TTC549 (cell line): ENCODE measurements around the gene TMEM255A.
"Not testable (repeated sequence)": the region's sequence is repeated elsewhere in the genome, so short reads cannot be mapped to it uniquely, and the experiment has no call there.

ENCODE experiments used
- FAIRE-seq: peaks from 2 replicates; lab custom pipeline; 2012; peaks lifted over from hg19 to GRCh38; lab: Jason Lieb, UNC

TMEM255A gene

DNA sequence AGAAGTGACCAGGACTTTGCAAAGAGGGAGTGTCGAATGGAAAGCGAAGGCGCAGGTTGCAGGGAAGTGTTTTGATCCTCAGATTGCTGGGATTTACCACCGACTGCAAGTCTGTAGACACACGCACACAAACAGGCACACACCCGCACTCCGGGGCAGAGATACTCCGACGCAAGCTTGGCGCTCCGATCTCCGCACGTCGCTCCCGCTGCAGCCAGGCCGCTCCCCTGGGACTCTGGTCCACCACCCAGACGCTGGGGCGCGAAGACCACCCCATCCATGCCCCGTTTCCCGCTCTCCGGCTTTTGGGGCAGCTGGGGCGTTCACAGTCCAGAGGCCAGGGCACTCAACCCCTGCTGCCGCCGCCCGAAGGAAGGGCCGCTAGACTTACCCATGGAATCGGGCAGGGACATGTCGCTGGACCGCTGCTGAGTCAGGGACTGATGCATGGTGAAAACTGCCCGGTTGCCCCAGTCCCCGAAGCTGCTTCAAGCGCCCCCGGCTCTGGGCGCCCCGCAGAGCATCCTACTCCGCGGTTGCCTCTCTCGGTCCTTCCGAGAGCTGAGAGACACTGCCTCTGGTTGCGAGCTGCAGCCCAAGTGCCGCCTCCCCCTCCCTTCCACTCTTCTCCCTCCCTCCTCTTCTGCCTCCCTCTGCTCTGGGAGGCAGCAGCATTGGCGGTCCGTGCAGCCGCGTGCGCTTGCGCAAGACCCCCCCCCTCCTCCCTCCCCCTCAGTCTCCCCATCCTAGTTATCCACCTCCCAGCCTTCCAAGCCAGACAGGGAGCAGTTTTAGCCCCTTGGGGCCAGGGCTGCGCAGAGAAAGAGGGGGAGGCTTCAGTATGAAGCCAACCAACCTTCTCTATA is at the start of gene TMEM255A:
TSS of gene TMEM255A (minus strand) at position 601 of the 866 bp plus-strand sequence. CDS start at position 449, 152 bp downstream.
- FAIRE-seq, result no peak

DNA sequence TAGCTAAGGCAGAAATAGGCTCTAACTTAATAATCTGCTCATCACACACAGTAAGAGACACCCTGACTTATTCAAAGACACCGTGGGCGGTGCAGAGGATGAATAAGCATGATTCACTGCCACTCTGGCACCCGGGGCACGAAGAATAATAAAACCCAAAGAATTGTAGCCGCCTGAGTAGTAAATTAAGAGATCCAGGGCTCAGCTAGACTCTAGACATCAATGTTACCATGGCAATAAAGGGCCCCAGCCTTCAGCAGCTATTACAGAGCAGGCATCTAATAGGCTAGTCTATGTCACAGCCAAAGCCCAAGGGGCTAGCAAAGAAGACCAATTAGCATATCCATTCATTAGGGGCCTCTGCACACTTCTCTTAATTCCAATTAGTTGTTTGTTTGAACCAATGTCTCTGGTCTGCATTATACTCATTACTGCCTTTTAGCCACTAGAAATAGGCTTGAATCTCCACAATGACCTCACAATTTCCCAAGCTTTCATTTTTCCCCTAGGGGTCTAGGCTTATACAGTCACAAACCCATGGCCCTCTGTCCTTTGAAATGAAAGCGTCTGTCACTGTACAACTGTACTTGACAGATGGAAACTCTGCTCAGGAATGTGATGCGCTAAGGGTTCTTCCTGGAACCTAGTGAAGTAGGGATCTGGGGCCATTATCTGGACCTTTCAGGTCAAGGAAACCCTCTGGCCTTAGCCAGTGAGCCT is 47.6 kb upstream of the TMEM255A start:
- FAIRE-seq, result no peak

DNA sequence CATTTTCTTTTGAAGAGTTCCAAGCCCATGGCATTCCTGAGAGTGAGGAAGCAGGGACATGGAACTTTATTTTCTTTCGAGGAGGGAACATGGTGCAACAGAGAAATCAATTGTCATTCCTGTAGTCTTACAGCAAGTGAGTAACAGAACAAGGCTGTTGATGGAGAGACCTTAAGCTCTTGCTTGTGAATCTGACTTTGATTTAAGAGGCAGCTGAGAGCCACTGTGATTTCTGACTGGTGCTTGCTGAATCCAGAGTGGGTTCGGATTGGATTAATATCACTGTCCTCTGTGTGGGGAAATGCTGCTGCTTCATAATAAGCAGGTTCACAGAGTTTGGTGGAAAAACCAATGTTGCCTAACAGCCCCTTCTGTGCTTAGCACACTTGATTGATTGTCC is 45.9 kb upstream of the TMEM255A start:
- FAIRE-seq, result no peak

DNA sequence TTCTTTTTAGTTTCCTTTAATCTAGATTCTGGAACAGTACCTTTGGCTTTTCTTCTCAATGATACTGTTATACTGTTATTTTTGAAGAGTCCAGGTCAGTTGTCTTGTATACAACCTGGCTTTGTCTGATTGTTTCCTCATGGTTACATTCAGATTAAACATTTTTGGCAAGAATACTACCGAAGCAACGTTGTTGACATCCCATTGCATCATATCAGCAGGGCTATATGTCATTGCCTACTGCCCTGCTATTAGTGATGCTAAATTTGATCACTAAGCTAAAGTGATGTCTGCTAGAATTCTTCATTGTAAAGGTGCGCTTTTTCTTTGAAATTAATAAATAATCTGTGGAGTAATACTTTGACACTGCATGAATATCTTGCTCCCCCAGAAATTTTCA is 44.8 kb upstream of the TMEM255A start:
- no peak for FAIRE-seq

DNA sequence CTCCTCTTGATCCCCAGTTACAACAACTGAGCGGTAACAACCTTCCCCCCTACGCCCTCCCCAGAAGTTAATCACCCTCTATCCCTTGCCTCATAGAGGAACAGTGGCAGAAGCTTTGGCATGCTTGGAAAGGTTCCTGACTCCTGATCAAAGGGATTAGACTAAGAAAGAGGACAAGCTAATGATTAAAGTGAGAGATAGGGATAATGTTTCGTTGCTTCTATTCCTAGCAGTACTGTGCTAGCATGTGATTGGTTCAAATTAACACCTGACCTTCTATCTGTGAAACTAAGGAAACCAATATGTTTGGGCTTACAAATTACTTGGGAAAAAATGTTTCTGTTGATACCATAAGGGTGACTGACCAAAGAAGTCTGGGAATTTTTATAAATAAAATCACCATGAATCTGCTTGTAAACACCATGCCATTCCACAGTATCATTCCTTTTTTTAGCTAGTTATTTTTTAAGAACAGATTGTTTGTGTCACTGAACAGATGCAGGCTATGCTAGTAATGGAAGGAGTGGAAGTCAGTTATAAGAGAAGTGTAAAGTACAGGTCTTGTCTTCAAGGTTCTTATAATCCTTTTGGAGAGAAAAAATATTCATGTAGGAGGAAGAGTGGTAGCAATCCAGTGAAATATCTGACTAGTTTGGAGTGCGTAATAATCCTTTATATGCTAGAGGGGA is 39.3 kb upstream of the TMEM255A start:
- no peak for FAIRE-seq

DNA sequence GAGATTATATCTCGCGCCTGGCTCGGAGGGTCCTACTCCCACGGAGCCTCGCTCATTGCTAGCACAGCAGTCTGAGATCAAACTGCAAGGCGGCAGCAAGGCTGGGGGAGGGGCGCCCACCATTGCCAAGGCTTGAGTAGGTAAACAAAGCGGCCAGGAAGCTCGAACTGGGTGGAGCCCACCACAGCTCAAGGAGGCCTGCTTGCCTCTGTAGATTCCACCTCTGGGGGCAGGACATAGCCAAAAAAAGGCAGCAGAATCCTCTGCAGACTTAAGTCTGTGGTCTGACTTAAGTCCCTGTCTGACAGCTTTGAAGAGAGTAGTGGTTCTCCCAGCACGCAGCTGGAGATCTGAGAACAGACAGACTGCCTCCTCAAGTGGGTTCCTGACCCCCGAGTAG is 33.3 kb upstream of the TMEM255A start:
- FAIRE-seq, result not testable (repeated sequence)

DNA sequence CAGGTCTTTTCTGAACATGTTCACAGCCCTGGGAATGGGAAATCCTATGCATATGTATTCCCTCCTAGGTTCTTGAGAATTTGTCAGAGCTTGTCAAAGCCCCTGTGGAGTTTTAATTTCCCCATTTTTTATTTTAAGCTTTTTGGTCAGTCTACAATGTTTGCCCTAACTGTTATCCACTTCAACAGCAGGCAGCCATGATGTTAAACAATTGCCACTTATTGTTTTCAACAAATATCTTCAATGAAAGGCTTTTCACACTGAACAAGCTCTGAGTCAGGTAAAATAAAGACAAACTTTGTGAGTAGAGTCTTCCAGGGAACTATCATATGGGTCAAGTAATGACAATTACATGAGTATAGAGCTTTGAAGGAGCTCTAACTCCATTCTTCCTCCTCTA is 25.6 kb upstream of the TMEM255A start:
- FAIRE-seq, result no peak

DNA sequence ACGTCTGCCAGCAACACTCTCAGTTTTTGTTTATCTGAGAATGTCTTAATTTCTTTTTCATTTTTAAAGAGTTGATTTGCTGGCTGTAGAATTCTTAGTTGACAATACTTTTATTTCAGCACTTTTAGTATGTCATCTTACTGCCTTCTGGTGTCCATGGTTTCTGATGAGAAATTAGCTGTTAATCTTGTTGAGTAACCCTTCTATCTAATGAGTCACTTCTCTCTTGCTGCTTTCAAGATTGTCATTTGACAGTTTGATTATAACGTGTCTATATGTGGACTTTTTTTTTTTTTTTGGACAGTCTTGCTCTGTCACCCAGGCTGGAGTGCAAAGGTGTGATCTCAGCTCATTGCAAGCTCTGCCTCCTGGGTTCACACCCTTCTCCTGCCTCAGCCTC is 24.0 kb upstream of the TMEM255A start:
- no peak for FAIRE-seq

DNA sequence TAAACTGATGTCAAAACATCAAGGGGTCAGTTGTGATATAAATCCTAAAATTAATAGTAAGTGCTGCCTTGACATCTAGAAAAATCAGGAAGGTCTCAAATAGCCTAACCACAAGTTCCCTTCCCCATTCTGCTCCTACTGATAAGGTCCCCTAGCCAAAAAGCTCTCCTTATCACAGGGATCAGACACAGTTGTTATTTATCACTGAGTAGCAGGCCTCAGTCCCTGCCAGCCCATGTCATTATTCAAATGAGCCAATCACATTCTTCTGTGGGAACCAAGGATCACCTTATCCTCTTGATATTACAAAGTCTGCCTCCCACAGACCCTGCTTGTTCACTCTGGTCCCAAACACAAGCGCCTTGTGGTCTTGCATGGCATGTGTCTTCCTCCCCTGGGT is 23.3 kb upstream of the TMEM255A start:
- no peak for FAIRE-seq

DNA sequence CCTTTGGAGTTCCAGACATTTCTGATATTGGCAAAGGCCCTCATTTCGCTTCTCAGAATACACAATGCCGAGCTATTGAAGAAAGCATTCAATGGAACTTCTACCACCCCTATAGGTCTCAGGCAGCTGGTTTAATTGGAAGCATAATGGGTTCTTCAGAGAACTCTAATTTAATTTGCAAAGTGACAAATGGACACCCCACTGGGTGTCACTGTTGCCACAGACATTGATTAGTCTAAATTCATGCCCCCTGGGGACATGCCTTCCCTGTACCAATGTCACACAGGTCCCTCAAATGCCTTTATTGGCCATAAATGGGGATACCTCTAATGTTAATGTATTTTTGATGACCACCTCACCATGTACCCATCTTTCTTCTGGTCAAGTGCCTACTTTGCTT is 22.9 kb upstream of the TMEM255A start:
- FAIRE-seq, result no peak

DNA sequence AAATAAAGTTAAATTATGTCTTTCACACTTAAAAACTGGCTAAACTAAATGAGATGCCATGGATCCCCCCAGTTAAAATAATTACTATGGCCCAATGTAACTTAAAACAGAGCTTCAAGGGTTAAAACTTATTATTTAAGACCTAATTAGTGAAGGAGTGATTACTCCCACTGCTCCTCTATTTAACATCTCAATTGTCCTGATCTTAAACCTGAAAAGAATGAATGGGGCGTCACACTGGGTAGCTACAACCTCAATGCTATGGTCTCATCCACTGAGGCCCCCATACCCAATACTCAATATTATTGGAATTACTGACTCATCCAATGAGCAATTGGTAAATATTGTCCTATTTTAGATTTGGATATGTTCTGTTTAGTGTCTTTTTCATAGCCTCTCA is 21.1 kb upstream of the TMEM255A start:
- FAIRE-seq, result no peak

DNA sequence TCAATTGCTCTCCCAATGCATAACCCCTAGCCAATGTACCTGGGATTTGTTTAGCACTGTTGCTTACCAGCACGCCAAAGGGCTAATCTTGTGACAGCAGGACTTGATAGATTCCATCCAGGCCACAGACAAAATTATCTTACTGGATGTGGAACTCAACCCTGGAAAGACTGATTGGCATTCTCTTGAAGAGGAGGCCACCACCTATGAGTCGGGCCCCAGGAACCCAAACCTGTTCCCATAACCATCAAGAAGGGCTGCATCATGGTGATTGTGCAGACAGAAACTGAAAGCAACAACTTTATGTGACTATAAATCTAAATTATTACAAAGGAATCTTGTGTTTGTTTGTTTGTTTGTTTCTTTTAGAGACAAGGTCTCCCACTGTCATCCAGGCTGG is 19.9 kb upstream of the TMEM255A start:
- FAIRE-seq, result no peak

DNA sequence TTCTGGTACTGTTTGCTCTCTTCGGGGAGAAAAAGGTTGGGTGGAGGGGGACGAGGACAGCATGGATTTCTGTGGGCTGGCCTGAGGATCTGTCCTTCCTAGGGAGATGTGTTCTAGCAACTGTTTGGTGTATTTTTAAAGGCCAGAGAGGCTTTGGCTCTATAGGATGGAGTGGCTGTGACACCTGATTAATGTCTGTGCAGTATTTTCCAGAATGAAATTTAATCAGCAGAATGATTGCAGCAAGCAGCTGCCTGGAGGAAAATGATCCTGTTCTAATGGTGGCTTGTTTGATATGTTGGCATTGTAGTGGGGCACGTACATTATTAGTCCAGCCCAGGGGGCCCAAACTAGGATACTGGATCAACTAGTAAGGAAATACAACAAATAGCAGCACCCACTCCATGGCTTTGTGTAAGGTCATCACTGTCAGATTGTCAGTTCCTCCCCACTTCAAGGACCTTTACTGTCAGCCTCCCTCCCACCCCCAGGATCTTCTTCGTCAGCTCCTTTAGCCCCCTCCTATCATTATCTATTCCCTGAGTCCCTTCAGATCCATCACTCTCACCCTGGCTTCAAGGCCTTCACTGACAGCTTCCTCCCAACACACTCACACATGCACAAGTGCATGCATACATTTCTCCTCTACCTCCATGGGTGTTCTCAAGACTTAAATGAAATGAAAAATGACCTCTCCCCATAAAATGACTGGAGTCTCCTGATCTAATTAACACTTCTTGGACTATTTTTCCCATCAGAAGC is 10.4 kb upstream of the TMEM255A start:
- FAIRE-seq, result no peak

DNA sequence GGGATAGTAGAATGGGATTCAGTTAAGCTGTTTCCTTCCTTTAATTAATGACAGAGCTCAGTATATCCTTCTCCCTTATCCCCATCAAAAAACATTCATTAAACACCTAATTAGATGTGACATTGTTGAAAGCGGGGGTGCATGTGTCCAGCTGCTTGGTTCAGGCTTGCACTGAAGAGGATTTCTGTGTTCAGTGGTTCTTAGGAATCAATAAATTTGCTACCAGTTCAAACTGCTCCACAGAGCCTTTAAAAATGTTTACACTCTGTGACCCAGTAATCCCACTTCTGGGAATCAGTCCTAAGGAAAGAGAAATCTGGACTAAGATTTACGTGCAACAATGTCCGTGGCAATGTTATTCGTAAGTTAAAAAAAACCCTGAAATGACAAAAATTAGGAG is 7.2 kb upstream of the TMEM255A start:
- no peak for FAIRE-seq

DNA sequence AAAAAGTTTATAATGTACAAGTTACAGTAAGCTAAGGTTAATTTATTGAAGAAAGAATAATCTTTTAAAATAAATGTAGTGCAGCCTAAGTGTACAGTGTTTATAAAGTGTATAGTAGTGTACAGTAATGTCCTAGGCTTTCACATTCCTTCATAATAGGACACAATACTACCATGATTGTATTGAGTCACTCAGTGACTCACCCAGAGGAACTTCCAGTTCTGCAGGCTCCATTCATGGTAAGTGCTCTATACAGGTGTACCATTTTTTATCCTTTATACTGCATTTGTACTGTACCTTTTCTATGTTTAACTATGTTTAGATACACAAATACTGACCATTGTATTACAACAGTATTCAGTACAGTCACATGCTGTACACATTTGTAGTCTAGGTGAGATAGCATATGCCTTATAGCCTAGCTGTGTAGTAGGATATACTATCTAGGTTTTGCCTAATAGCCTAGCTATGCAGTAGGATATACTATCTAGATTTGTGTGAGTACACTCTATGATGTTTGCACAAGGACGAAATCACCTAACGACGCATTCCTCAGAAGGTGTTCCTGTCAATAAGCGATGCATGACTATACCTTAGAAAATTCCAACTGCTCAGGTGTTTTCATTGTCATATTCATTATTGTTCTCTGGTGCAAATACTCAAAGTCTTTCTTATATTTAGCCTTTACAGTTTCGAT is 5.5 kb upstream of the TMEM255A start:
- FAIRE-seq, result no peak

DNA sequence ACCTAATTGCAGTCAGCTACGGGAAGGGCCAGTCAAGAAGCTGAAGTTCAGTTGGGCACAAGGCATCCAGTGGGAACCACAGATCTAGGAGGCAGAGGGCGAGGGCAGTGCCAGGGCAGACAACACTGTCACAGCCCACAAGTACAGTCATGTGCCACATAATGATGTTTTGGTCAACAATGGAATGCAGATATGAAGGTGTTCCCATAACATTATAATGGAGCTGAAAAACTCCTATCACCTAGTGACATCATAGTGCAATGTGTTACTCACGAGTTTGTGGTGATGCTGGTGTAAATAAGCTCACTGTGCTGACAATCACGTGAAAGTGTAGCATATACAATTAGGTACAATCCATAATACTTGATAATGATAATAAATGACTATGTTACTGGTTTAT is 4.5 kb upstream of the TMEM255A start:
- no peak for FAIRE-seq

DNA sequence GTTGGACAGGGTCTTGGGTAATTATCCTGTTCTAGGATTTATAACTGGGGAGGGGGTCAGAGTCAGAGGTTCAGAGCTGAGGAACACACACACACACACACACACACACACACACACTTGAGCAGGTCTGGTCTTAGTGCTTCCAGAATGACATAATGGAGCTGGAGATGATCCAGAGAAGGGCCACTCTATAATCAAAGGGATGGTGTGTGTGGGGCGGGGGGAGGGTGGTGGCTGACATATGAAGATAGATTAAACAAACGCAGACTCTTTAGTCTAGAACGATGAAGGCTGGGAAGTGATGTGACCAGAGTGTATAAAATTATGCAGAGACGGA is 434 bp upstream of the TMEM255A start:
- no peak for FAIRE-seq

DNA sequence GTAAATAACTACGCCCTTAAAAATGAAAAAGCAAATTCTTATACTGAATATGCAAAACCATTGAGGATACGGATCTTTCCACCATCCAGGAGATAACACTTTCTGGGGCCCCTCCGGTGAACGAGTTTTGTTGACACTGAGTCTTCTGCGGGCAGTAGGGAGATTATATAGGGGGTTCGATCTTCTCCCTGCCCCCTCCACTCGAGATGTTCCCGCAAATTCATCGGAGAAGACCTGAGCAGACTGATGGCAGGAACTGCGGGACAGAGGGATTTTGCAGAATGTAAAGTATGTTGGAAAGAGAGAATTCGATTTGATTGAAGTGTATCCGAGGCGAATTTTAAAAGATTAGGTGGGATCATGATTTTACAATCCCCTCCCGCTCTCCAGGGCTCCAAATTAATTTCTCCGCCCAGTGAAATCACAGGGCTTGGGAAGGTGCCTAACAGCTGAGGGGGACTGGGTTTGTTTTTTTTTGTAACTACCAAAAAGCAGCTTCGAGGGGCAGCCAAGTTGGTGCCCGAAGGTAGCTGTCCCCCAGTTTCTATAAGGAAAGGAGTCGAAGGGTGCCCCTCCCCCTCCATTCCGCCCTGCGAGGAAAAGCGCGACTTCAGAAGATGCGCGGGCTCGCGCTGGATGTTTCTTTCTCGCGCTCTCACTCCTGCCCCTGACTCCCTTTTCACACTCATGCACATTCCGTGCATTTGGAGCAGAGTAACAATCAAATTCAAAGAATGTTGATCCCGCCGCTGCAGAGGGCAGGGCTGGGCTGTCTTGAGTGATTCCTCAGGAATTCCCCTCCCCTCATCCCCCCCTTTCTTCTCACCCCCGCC is 1.2 kb downstream of the TMEM255A start:
- FAIRE-seq, result no peak

DNA sequence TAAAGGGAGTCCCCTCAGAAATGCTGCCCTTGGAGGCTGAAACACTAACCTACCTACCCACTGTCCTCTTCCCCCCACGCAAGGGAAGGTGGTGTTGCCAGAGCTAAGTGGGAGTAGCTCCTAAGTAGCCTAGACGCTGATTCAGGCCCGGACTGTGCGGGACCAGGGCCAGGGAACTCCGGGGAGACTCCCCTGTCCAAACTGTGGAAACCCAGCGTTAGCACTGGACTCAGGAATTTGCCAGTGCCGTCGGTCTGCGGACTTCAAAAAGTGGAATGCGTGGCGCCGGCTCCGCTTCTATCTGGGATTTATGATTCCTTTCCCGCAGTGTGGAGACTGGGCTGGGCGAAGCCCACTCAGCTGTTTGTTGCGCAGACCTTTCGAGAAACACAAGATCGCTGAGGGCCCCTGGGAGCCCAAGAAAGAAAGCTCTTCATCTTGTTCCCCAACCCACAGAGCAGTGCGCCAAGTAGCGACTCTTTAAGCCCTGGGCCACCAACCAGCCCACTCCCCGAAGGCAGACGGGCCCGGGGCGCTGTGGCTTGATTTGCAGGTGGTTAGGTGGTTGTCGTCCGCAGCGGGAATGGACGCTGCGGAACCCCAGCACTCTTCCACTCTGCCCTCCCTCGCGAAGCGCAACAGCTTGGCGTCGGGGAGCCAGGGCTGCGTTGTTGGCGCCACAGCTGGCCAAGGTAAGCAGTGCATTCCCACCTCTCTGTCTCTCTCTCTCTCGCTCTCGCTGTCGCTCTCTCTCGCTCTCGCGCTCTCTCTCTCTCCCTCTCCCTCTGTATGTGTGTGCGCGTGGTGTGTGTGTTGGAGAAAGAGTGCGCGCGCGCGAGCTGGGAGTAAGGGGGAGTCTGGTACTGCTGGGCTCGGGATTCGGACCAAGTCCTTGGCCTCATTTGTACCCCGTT is 2.0 kb downstream of the TMEM255A start:
- FAIRE-seq, result no peak

DNA sequence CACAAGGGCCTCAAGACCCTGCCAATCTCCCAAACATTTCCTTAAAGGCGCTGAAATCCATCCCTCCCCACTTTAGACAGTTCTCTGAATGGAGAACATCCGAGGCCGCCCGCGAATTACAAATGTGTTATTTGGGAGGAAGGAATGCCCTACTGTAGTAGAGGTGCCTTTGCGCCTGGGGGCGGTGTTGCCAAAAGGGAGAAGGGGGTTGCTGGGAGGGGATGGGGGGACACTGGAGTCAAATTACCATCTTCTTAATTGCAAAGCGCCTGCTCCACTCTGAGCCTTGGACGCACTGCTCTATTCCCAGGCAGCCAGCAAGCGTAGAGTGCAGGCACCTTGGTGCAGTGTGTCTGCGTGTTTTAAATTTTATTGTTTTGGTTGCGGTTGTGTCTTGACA is 2.7 kb downstream of the TMEM255A start:
- no peak for FAIRE-seq
